K562 (cell line): ENCODE data around the gene FAM168B. TPM values are rescaled to one million over a fixed set of nuclear protein-coding genes. Genes with fewer than 3 reads are reported as not detected.

Source experiments
- ATAC-seq: fragments of 200-7000 bp; cut with Tn5 transposase; 3 replicates; pipeline ENCODE4 v1.9.1; 2020; ENCODE audit warnings: moderate library complexity
- BruUV-seq: library from RNA; stranded (reverse); fragments of 400-500 nt; replicated peaks from 2 replicates; lab custom pipeline; 2021; lab: Mats Ljungman, UMichigan
- CTCF ChIA-PET: fragments of 300-600 bp; formaldehyde crosslinking; extraction: SDS; loops from one replicate; lab custom pipeline; 2021; ENCODE audit warnings: low intra/inter-chr PET ratio; lab: Yijun Ruan, JAX
- POLR2A ChIA-PET: fragments of 300-600, 350-650 bp; sonication (Branson Sonifier 250); formaldehyde crosslinking; extraction: SDS; loops from one replicate; lab custom pipeline; 2021; ENCODE audit warnings: antibody characterized with exemption, inconsistent platforms; lab: Yijun Ruan, JAX
- DNase-seq, 4 experiments: peaks; one replicate each; pipeline versions ENCODE4 v3.0.0 to v3.0.0-alpha.2; 2011 to 2018; ENCODE audit warnings: low spot score in 3 of 4, mixed read lengths in 3 of 4; ENCODE audit errors: extremely low read depth in 1 of 4
- FAIRE-seq: peaks from 2 replicates; lab custom pipeline; 2011; peaks lifted over from hg19 to GRCh38; lab: Jason Lieb, UNC
- H2AFZ ChIP-seq: 2 replicates; pipeline ENCODE4 v1.6.0; 2011; ENCODE audit warnings: low read depth, low read length, control low read depth, inconsistent platforms
- H3K27ac ChIP-seq: fragments of 200-600 bp; 3 replicates; pipeline ENCODE4 v1.8.0; 2011; ENCODE audit warnings: low read depth, mild to moderate bottlenecking, control low read depth, inconsistent platforms, low read length, moderate library complexity, mixed read lengths; ENCODE audit errors: extremely low read depth
- H3K27me3 ChIP-seq, 2 experiments: fragments of 300-600 bp in 1 of 2; 2 replicates in 1 of 2; 3 replicates in 1 of 2; pipeline versions ENCODE4 v1.6.0 to v1.8.0; 2011; ENCODE audit warnings: inconsistent platforms in 2 of 2, low read length in 2 of 2, mild to moderate bottlenecking in 1 of 2, mixed read lengths in 1 of 2, moderate library complexity in 1 of 2; ENCODE audit not compliant: control insufficient read depth in 2 of 2, insufficient read depth in 2 of 2
- H3K36me3 ChIP-seq: fragments of 300-600 bp; 3 replicates; pipeline ENCODE4 v1.8.0; 2011; ENCODE audit warnings: mild to moderate bottlenecking, low read length, inconsistent platforms; ENCODE audit not compliant: control insufficient read depth, insufficient read depth
- H3K4me1 ChIP-seq, 2 experiments: fragments of 200-600 bp in 1 of 2; replicated peaks in 1 of 2; 2 replicates in 1 of 2; 3 replicates in 1 of 2; pipeline versions ENCODE4 v1.5.1 to v1.8.0; 2011; ENCODE audit warnings: inconsistent platforms in 2 of 2, low read length in 2 of 2, mild to moderate bottlenecking in 1 of 2, mixed read lengths in 1 of 2, moderate library complexity in 1 of 2; ENCODE audit not compliant: control insufficient read depth in 2 of 2, insufficient read depth in 2 of 2
- H3K4me2 ChIP-seq: 2 replicates; pipeline ENCODE4 v1.6.1; 2011; ENCODE audit warnings: low read length, control low read depth, inconsistent platforms, mixed read lengths; ENCODE audit not compliant: insufficient read depth
- H3K4me3 ChIP-seq: fragments of 200-600 bp; sonication (generic), shearing (Covaris generic); 2 replicates; pipeline ENCODE4 v1.5.1; 2016; ENCODE audit warnings: control low read depth, inconsistent platforms
- H3K79me2 ChIP-seq: fragments of 200-600 bp; 3 replicates; pipeline ENCODE4 v1.8.0; 2011; ENCODE audit warnings: low read length, inconsistent platforms; ENCODE audit not compliant: control insufficient read depth, insufficient read depth
- H3K9ac ChIP-seq, 2 experiments: 2 replicates each; pipeline versions ENCODE4 v1.6.0 to v1.6.1; 2011; ENCODE audit warnings: low read depth in 2 of 2, low read length in 2 of 2, control low read depth in 1 of 2, inconsistent platforms in 1 of 2, mild to moderate bottlenecking in 1 of 2, mixed read lengths in 1 of 2; ENCODE audit not compliant: insufficient read depth in 1 of 2
- H3K9me1 ChIP-seq: one replicate; pipeline ENCODE4 v1.6.0; 2011; ENCODE audit warnings: inconsistent platforms, mild to moderate bottlenecking, low read length, moderate library complexity; ENCODE audit not compliant: control insufficient read depth, insufficient read depth
- H3K9me3 ChIP-seq: replicated peaks from 2 replicates; pipeline ENCODE4 v1.5.1; 2011; ENCODE audit warnings: low read depth, low read length, inconsistent platforms; ENCODE audit not compliant: control insufficient read depth, insufficient read depth
- H4K20me1 ChIP-seq: replicated peaks from 2 replicates; pipeline ENCODE4 v1.6.1; 2011; ENCODE audit warnings: low read length, inconsistent platforms, mixed read lengths; ENCODE audit not compliant: control insufficient read depth, insufficient read depth
- ASH1L ChIP-seq: fragments of 450-650 bp; IDR thresholded peaks from 2 replicates; pipeline ENCODE4 v1.6.1; 2018; ENCODE audit warnings: borderline replicate concordance, mild to moderate bottlenecking, low read depth; ENCODE audit not compliant: partially characterized antibody
- BDP1 ChIP-seq: IDR thresholded peaks from 3 replicates; pipeline ENCODE4 v1.6.1; 2011; ENCODE audit not compliant: insufficient read length, insufficient read depth
- BRD9 ChIP-seq: fragments of 450-650 bp; IDR thresholded peaks from 2 replicates; pipeline ENCODE4 v1.6.1; 2018; ENCODE audit warnings: low read depth; ENCODE audit not compliant: partially characterized antibody
- GTF2A2 ChIP-seq: IDR thresholded peaks from 2 replicates; pipeline ENCODE4 v1.6.1; 2016; ENCODE audit warnings: mild to moderate bottlenecking, missing genetic modification characterization, missing compliant biosample characterization
- HMG20B ChIP-seq: fragments of 250-450 bp; sonication (Bioruptor Pico); IDR thresholded peaks from 2 replicates; pipeline ENCODE4 v1.5.0; 2021; ENCODE audit warnings: mild to moderate bottlenecking
- JUND ChIP-seq, 2 experiments: IDR thresholded peaks; 2 replicates in 1 of 2; 3 replicates in 1 of 2; pipeline ENCODE4 v1.6.1; 2011; ENCODE audit warnings: borderline replicate concordance in 2 of 2, low read depth in 2 of 2, low read length in 2 of 2, improper control_type of control experiment in 1 of 2, missing biosample characterization in 1 of 2, missing genetic modification characterization in 1 of 2, missing genetic modification reagents in 1 of 2
- KDM2B ChIP-seq: fragments of 250-450 bp; sonication (Bioruptor Pico); IDR thresholded peaks from 2 replicates; pipeline ENCODE4 v1.8.0; 2021; ENCODE audit warnings: mild to moderate bottlenecking, moderate library complexity
- PHB ChIP-seq: fragments of 250-450 bp; sonication (Bioruptor Pico); IDR thresholded peaks from 2 replicates; pipeline ENCODE4 v1.5.0; 2021
- SREBF1 ChIP-seq: fragments of 150-350 bp; IDR thresholded peaks from 2 replicates; pipeline ENCODE4 v1.6.1; 2014; ENCODE audit warnings: antibody characterized with exemption, low read depth, low read length, borderline replicate concordance
- SRSF7 ChIP-seq: fragments of 200-400 bp; formaldehyde crosslinking; optimal IDR thresholded peaks from 2 replicates; pipeline ENCODE3; 2017; ENCODE audit warnings: mild to moderate bottlenecking, low read depth, low read length
- TCF7 ChIP-seq: sonication (generic); IDR thresholded peaks from 2 replicates; pipeline ENCODE4 v1.6.1; 2016; ENCODE audit warnings: antibody characterized with exemption, borderline replicate concordance
- THRB ChIP-seq: fragments of 450-650 bp; formaldehyde crosslinking; conservative IDR thresholded peaks from 2 replicates; pipeline ENCODE4 v1.4.0; 2022; ENCODE audit warnings: mild to moderate bottlenecking, missing genetic modification characterization
- ZFP36 ChIP-seq: fragments of 150-350 bp; IDR thresholded peaks from 2 replicates; pipeline ENCODE4 v1.6.1; 2018; ENCODE audit warnings: low read length, low read depth; ENCODE audit not compliant: partially characterized antibody
- ZKSCAN1 ChIP-seq: fragments of 150-350 bp; IDR thresholded peaks from 2 replicates; pipeline ENCODE4 v1.6.1; 2016; ENCODE audit warnings: low read depth, low read length
- ZNF280B ChIP-seq: fragments of 250-450 bp; sonication (Bioruptor Pico); IDR thresholded peaks from 2 replicates; pipeline ENCODE4 v1.5.1; 2021; ENCODE audit warnings: mild to moderate bottlenecking
- WGBS: fragments of 100-300 bp; shearing (Covaris generic); methylation state at CpG from one replicate; pipeline ENCODE4 v1.1.6; 2016; ENCODE audit warnings: low coverage, mixed read lengths; ENCODE audit not compliant: insufficient coverage; ENCODE audit errors: missing lambda C conversion rate; 5-methylcytosine and 5-hydroxymethylcytosine counted together
- in situ Hi-C: fragments of 300-500 bp; cut with MboI; formaldehyde crosslinking; loops from 4 replicates; pipeline ENCODE4 v1.15.0; 2018; ENCODE audit warnings: inconsistent platforms, mixed read lengths
- intact Hi-C: fragments of 100-400 bp; cut with micrococcal nuclease; formaldehyde crosslinking; loops from 2 replicates; pipeline ENCODE4 v1.14.2; 2022
- polyA plus RNA-seq, 8 experiments: library from polyadenylated mRNA; depleted of rRNA in 4 of 8; stranded (reverse) in 5 of 8; unstranded in 3 of 8; fragments of >200 nt; fragmentation: Nextera tagmentation in 2 of 8; fragmentation: Illumina TruSeq in 1 of 8; extraction: Ambion mirVana in 2 of 8; extraction: Trizol in 1 of 8; gene quantifications; 2 replicates each; pipeline versions ENCODE4 v1.2.1 to v1.2.3, GENCODE V29; 2011 to 2014; ENCODE audit warnings: inconsistent platforms in 1 of 8, missing spikeins in 1 of 8
- total RNA-seq, 7 experiments: library from RNA; depleted of rRNA in 6 of 7; stranded (reverse); fragments of >200 nt in 6 of 7; fragmentation: Illumina TruSeq in 2 of 7; extraction: Trizol in 2 of 7; gene quantifications; 2 replicates each; pipeline versions ENCODE4 v1.2.1 to v1.2.3, GENCODE V29; 2011 to 2021; ENCODE audit warnings: low replicate concordance in 1 of 7

The FAM168B gene
- total and polyA plus RNA-seq, 9 of the 15 experiments (the other 6 are each of a cell fraction or from before 2014, with no cell fraction given): 3.3 to 76.0 (median 46.1) TPM

DNA sequence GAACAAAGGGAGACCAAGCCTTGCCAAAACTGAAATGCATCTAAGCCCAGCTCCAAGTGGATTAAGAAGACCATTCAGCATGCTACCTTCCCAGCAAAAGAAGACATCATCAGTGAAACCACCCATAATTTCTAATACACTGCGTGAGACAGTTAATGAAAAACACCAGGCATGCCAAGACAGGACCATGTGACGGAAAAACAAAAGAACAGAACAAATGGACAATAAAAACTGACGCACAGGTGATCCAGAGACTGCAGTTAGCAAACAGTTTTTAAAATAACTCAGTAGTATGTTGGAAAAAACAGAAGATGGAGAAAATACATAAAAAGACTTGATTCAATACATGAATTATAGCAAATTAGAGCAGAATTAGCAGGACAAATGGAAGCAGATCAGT is 15.3 kb downstream of the FAM168B start:
- Histone ChIP-seq H3K4me1 (no peaks in the 10 kb centered on the region), H3K36me3 (peaks cover 89% of the 10 kb centered on the region; the same call in 2 of the 3 replicates), H2AFZ (no peak overlapping the region), H3K9me1 (no peaks in the 10 kb centered on the region), H3K27me3 (no peaks in the 10 kb centered on the region), H4K20me1 (peaks cover 9% of the 10 kb centered on the region), H3K79me2 (peaks cover 81% of the 10 kb centered on the region), H3K4me3 (no peak overlapping the region), H3K27ac (no peak overlapping the region), H3K4me2 (no peak overlapping the region), H3K9me3 (no peaks in the 10 kb centered on the region), H3K9ac (no peak overlapping the region)
- ATAC-seq (no peak), DNase-seq (no peak), FAIRE-seq (no peak)
- no TSS peak for BruUV-seq
- ChIA-PET POLR2A (interaction anchor here (0.9 to 1.2 kb wide), 3 partner anchors 10 to 15 kb away, joined by 3 to 4 read pairs (median 3); no protein-coding TSS in a partner anchor), CTCF (no interaction called here)
- in situ Hi-C loops: no loop called here
- intact Hi-C loops: no loop called here
- WGBS: 94% methylated on average over 3 of the region's 3 CpGs
- no peak for TF ChIP-seq THRB (CRISPR knock-in tag)
- TF ChIP-seq KDM2B (CRISPR knock-in tag): no peak
- no peak for TF ChIP-seq TCF7
- TF ChIP-seq PHB (CRISPR knock-in tag): no peak
- no peak for TF ChIP-seq GTF2A2 (tag)
- no peak for TF ChIP-seq ZNF280B (CRISPR knock-in tag)
- no peak for TF ChIP-seq BRD9
- TF ChIP-seq SREBF1: no peak
- TF ChIP-seq HMG20B: no peak
- TF ChIP-seq JUND (IDR thresholded peaks at IDR 0.05; ENCODE audit: borderline replicate concordance, low read depth, low read length): no peak
- TF ChIP-seq JUND (tag; IDR thresholded peaks at IDR 0.05; ENCODE audit: borderline replicate concordance, low read depth, low read length): no peak
- TF ChIP-seq ASH1L: no peak
- TF ChIP-seq ZKSCAN1: no peak
- no peak for TF ChIP-seq BDP1
- TF ChIP-seq SRSF7: no peak
- no peak for TF ChIP-seq ZFP36
